ENCODE data around the gene C3orf20.

DNA sequence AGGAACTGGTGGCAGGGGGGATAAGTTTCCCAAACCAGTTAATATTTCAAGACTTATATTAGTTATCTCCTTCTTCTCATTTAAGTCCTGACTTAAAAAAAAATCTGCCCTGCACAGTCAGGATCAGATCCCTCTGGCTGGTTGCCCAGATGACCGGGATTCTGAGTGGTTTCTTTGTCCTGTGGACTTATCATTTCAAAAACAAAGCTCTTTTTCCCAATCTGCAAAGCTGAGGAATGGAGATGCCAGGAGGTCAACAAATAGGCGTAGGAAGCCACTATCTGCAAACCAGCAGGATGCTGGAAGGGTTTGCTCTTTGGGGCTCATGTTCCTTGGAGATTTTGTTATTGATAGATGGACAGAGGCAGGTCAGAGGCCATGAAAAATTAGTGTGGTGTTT lies 5.8 kb downstream of the C3orf20 start:
- TF ChIP-seq, protein P1, sequence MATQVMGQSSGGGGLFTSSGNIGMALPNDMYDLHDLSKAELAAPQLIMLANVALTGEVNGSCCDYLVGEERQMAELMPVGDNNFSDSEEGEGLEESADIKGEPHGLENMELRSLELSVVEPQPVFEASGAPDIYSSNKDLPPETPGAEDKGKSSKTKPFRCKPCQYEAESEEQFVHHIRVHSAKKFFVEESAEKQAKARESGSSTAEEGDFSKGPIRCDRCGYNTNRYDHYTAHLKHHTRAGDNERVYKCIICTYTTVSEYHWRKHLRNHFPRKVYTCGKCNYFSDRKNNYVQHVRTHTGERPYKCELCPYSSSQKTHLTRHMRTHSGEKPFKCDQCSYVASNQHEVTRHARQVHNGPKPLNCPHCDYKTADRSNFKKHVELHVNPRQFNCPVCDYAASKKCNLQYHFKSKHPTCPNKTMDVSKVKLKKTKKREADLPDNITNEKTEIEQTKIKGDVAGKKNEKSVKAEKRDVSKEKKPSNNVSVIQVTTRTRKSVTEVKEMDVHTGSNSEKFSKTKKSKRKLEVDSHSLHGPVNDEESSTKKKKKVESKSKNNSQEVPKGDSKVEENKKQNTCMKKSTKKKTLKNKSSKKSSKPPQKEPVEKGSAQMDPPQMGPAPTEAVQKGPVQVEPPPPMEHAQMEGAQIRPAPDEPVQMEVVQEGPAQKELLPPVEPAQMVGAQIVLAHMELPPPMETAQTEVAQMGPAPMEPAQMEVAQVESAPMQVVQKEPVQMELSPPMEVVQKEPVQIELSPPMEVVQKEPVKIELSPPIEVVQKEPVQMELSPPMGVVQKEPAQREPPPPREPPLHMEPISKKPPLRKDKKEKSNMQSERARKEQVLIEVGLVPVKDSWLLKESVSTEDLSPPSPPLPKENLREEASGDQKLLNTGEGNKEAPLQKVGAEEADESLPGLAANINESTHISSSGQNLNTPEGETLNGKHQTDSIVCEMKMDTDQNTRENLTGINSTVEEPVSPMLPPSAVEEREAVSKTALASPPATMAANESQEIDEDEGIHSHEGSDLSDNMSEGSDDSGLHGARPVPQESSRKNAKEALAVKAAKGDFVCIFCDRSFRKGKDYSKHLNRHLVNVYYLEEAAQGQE (IDR thresholded peaks at IDR 0.05; ENCODE audit: borderline replicate concordance), result no peak
- TF ChIP-seq, protein P2, sequence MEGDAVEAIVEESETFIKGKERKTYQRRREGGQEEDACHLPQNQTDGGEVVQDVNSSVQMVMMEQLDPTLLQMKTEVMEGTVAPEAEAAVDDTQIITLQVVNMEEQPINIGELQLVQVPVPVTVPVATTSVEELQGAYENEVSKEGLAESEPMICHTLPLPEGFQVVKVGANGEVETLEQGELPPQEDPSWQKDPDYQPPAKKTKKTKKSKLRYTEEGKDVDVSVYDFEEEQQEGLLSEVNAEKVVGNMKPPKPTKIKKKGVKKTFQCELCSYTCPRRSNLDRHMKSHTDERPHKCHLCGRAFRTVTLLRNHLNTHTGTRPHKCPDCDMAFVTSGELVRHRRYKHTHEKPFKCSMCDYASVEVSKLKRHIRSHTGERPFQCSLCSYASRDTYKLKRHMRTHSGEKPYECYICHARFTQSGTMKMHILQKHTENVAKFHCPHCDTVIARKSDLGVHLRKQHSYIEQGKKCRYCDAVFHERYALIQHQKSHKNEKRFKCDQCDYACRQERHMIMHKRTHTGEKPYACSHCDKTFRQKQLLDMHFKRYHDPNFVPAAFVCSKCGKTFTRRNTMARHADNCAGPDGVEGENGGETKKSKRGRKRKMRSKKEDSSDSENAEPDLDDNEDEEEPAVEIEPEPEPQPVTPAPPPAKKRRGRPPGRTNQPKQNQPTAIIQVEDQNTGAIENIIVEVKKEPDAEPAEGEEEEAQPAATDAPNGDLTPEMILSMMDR (IDR thresholded peaks at IDR 0.05; ENCODE audit: poor library complexity, severe bottlenecking), result no peak
- TF ChIP-seq SMC3 (conservative IDR thresholded peaks at IDR 0.05; ENCODE audit: poor library complexity), result no peak
- TF ChIP-seq RAD21 (conservative IDR thresholded peaks at IDR 0.05), result no peak
- no peak for TF ChIP-seq POLR2AphosphoS5 (IDR thresholded peaks at IDR 0.05)
- no peak for TF ChIP-seq EZH2 (IDR thresholded peaks at IDR 0.05; ENCODE audit: borderline replicate concordance, insufficient read depth, low read length, poor library complexity, severe bottlenecking)
- TF ChIP-seq EP300 (conservative IDR thresholded peaks at IDR 0.05; ENCODE audit: poor library complexity, severe bottlenecking), result no peak
- no peak for TF ChIP-seq TAF1 (IDR thresholded peaks at IDR 0.05; ENCODE audit: low read depth)

Measured in neural cell (in vitro differentiated cells).